MM.1S (cell line): ENCODE data around the gene MFNG.
"Not testable (repeated sequence)": the region's sequence is repeated elsewhere in the genome, so short reads cannot be mapped to it uniquely, and the experiment has no call there.

Source experiments
- DNase-seq: peaks from one replicate; pipeline ENCODE4 v3.0.0-alpha.2; 2015
- H2AFZ ChIP-seq: fragments of 300-600 bp; sonication (generic); 2 replicates; pipeline ENCODE4 v1.6.0; 2016; ENCODE audit warnings: antibody characterized with exemption, low read length
- H3F3A ChIP-seq: fragments of 300-600 bp; sonication (generic); 2 replicates; pipeline ENCODE4 v1.6.1; 2016; ENCODE audit warnings: mild to moderate bottlenecking, antibody characterized with exemption, low read length, moderate library complexity, mixed read lengths; ENCODE audit not compliant: insufficient read depth
- H3K27ac ChIP-seq: fragments of 300-600 bp; sonication (generic); 2 replicates; pipeline ENCODE4 v1.5.1; 2016; ENCODE audit warnings: mild to moderate bottlenecking, low read length
- H3K27me3 ChIP-seq: fragments of 300-600 bp; sonication (generic); replicated peaks from 2 replicates; pipeline ENCODE4 v1.6.0; 2016; ENCODE audit warnings: low read length; ENCODE audit not compliant: insufficient read depth
- H3K36me3 ChIP-seq: fragments of 300-600 bp; sonication (generic); replicated peaks from 2 replicates; pipeline ENCODE4 v1.6.1; 2016; ENCODE audit warnings: mild to moderate bottlenecking, low read length, mixed read lengths; ENCODE audit not compliant: insufficient read depth
- H3K4me1 ChIP-seq: fragments of 300-600 bp; sonication (generic); 2 replicates; pipeline ENCODE4 v1.6.1; 2016; ENCODE audit warnings: low read length, mixed read lengths
- H3K4me2 ChIP-seq: fragments of 300-600 bp; sonication (generic); 2 replicates; pipeline ENCODE4 v1.6.0; 2016; ENCODE audit warnings: low read depth, low read length
- H3K4me3 ChIP-seq: fragments of 300-600 bp; sonication (generic); 2 replicates; pipeline ENCODE4 v1.5.1; 2016; ENCODE audit warnings: low read length, mixed read lengths
- H3K79me2 ChIP-seq: fragments of 300-600 bp; sonication (generic); 2 replicates; pipeline ENCODE4 v1.6.1; 2016; ENCODE audit warnings: mixed run types, low read length, mixed read lengths
- H3K9ac ChIP-seq: fragments of 300-600 bp; sonication (generic); 2 replicates; pipeline ENCODE4 v1.6.1; 2016; ENCODE audit warnings: low read length, mixed read lengths
- H3K9me2 ChIP-seq: fragments of 300-600 bp; sonication (generic); replicated peaks from 2 replicates; pipeline ENCODE4 v1.6.1; 2016; ENCODE audit warnings: mild to moderate bottlenecking, low read length, mixed read lengths; ENCODE audit not compliant: insufficient read depth
- H3K9me3 ChIP-seq: fragments of 300-600 bp; sonication (generic); replicated peaks from 2 replicates; pipeline ENCODE4 v1.6.1; 2016; ENCODE audit warnings: mild to moderate bottlenecking, low read length, mixed read lengths; ENCODE audit not compliant: insufficient read depth
- H4K20me1 ChIP-seq: fragments of 300-600 bp; sonication (generic); 2 replicates; pipeline ENCODE4 v1.6.1; 2016; ENCODE audit warnings: mild to moderate bottlenecking, low read length, moderate library complexity, mixed read lengths; ENCODE audit not compliant: insufficient read depth
- CTCF ChIP-seq: fragments of 300-600 bp; sonication (generic); IDR thresholded peaks from 2 replicates; pipeline ENCODE4 v1.5.1; 2016; ENCODE audit warnings: antibody characterized with exemption, low read length, mixed read lengths
- EZH2 ChIP-seq: fragments of 300-600 bp; sonication (generic); optimal IDR thresholded peaks from 2 replicates; pipeline ENCODE3; 2017; ENCODE audit warnings: low read depth, mild to moderate bottlenecking, antibody characterized with exemption, low read length, mixed read lengths
- EZH2phosphoT487 ChIP-seq: fragments of 300-600 bp; sonication (generic); IDR thresholded peaks from 2 replicates; pipeline ENCODE4 v1.6.1; 2018; ENCODE audit warnings: antibody characterized with exemption, low read length

The MFNG gene

GRCh38 chr22:37529652-37530345 lies 43.6 kb upstream of the MFNG start:
- Histone ChIP-seq H2AFZ (no peak overlapping the region), H3K27ac (no peak overlapping the region), H3K27me3 (peaks cover 25% of the 10 kb centered on the region), H3K4me2 (no peak overlapping the region), H3F3A (no peaks in the 10 kb centered on the region), H3K4me1 (no peaks in the 10 kb centered on the region), H3K9me3 (no peaks in the 10 kb centered on the region), H4K20me1 (no peaks in the 10 kb centered on the region), H3K36me3 (no peaks in the 10 kb centered on the region), H3K9ac (no peak overlapping the region), H3K9me2 (no peaks in the 10 kb centered on the region), H3K79me2 (no peaks in the 10 kb centered on the region), H3K4me3 (no peak overlapping the region)
- no peak for DNase-seq
- TF ChIP-seq EZH2: no peak
- TF ChIP-seq CTCF: no peak
- TF ChIP-seq EZH2phosphoT487: no peak

GRCh38 chr22:37527952-37528351 lies 41.8 kb upstream of the MFNG start:
- not testable (repeated sequence) for H4K20me1 ChIP-seq, H3K9me3 ChIP-seq, DNase-seq, H3K9me2 ChIP-seq, H3K9ac ChIP-seq, H3K4me1 ChIP-seq, H2AFZ ChIP-seq, H3F3A ChIP-seq, H3K36me3 ChIP-seq, H3K4me3 ChIP-seq, H3K79me2 ChIP-seq, H3K27ac ChIP-seq, H3K4me2 ChIP-seq
- H3K27me3 ChIP-seq: peaks cover 41% of the 10 kb centered on the region

- not testable (repeated sequence) for DNase-seq, H3K36me3 ChIP-seq, H3K9me3 ChIP-seq, H2AFZ ChIP-seq, H3K9ac ChIP-seq, H3K4me3 ChIP-seq, H3K4me2 ChIP-seq, H3F3A ChIP-seq, H3K4me1 ChIP-seq, H3K27ac ChIP-seq, H3K79me2 ChIP-seq, H3K9me2 ChIP-seq, H4K20me1 ChIP-seq
- H3K27me3 ChIP-seq: peaks cover 48% of the 10 kb centered on the region
Measured at GRCh38 chr22:37527081-37527752, 41.0 kb upstream of the MFNG start.

- Histone ChIP-seq H3K9me2 (no peaks in the 10 kb centered on the region), H3K4me3 (no peak overlapping the region), H3K27ac (no peak overlapping the region), H3K36me3 (no peaks in the 10 kb centered on the region), H3F3A (no peaks in the 10 kb centered on the region), H3K4me2 (no peak overlapping the region), H4K20me1 (no peaks in the 10 kb centered on the region), H3K27me3 (peaks cover 55% of the 10 kb centered on the region), H2AFZ (no peak overlapping the region), H3K9me3 (no peaks in the 10 kb centered on the region), H3K79me2 (no peaks in the 10 kb centered on the region), H3K9ac (no peak overlapping the region), H3K4me1 (no peaks in the 10 kb centered on the region)
- DNase-seq: no peak
- TF ChIP-seq CTCF (no peak), EZH2phosphoT487 (no peak), EZH2 (no peak)
Measured at GRCh38 chr22:37526376-37526775, 40.2 kb upstream of the MFNG start.
